NCI-H2107 treated with DMSO at 0.1 percent for 48 hours (cell line): Measurements from ENCODE around the gene NUDT4B.
"Not testable (repeated sequence)": the region's sequence is repeated elsewhere in the genome, so short reads cannot be mapped to it uniquely, and the experiment has no call there.

Experiments used
- DNase-seq: peaks from one replicate; lab custom pipeline; 2025; ENCODE audit not compliant: unreplicated experiment; lab: John Stamatoyannopoulos, UW

NUDT4B gene

DNA sequence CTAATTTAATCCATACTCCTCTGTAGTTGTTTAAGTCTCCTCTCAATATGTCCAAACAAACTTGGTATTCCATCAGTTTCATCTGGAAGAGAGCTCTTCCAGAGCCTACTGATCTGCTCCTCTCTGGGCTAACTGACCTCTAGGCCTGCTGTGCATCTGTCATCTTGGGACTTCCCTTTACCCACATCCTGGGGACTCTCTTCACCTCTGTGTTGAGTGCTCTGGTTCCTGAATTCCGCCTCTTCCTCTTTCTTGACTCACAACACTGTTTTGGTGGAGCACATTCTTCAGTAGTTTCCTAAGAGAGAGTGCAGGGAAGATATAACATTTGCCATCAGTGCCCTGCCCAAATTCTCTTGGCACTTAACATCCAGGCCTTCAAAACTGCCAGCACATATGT is 13.0 kb upstream of the NUDT4B start:
- not testable (repeated sequence) for DNase-seq

DNA sequence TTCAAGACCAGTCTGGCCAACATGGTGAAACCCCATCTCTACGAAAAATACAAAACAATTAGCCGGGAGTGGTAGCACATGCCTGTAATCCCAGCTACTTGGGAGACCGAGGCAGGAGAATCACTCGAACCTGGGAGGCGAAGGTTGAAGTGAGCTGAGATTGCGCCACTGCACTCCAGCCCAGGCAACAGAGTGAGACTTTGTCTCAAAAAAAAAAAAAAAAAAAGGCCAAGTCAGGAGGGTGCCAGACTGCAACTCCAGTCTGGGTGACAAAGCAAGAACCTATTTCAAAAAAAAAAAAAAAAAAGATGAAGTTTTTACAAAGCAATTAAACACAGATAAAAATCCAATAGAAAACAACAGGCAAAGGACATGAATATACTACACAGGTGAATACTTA is 9.9 kb upstream of the NUDT4B start:
- not testable (repeated sequence) for DNase-seq

DNA sequence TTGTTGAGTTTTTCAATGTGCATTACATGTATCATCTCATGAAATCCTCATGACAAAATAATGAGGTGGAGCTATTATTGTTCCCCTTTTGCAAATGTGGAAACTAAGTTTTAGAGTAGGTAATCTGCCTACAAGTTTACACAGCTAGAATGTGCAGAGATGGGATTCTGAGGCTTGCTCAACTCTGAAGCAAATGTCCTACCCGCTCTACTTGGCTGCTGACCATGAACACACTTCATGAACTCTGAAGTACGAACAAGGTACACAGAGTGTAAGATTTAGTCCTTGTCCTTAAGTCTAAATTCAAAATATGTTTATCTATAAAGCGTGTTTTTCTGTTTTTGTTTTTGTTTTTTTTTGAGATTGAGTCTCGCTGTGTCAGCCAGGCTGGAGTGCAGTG is 5.4 kb upstream of the NUDT4B start:
- not testable (repeated sequence) for DNase-seq

DNA sequence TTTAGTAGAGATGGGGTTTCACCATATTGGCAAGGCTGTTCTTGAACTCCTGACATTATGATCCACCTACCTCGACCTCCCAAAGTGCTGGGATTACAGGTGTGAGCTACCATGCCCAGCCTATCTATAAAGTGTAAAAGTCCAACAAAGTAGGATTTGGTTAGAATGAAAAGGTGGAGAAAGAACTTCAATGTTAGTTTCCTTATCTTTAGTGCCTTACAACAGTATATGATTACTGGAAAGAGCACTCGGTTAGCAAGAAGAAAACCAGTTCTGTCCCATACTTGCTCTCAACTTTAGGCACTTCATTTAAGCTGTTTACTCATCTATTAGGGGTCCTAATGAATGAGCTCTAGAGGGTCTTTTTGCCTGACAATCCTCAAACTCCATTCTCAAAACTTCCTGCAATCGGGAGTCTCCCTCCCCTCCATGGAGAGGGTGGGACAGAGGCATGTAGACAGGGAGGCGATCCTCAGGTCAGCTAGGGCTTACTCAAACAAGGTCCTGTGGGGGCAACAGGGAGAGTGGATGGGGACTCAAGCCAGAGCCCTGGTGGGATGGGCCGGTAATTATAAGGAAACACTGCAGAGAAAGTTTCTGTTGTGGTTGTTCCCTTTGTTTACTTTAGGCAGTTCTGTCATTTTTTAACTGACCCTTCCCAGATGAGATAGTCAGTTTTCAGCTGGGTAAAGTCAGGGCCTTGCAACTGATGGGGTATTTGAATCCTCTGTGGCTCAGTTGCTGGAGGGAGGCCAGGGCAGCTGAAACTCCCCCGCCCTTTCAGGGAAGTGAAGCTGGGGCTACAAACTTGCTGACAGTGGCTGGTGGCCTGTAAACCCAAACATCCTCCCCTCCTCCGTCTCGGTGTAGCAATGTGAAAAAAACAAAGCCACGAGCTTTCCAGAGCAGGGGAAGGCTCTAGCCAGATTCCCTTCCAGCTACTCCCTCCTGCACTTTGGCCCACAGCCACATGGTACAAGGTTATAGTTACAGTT is 4.6 kb upstream of the NUDT4B start:
- not testable (repeated sequence) for DNase-seq

DNA sequence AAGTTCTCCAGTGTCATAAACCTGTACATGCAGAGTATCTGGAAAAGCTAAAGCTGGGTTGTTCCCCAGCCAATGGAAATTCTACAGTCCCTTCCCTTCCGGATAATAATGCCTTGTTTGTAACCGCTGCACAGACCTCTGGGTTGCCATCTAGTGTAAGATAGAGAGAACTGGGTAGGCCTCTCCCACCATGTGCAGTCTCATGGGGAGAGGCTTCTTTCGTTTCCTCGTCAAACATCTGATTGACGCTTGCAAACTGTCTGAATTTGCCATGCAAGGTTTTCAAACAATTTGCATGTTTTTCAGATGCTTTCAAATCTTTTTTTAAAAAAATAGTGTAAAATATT is 734 bp downstream of the NUDT4B start:
- not testable (repeated sequence) for DNase-seq

DNA sequence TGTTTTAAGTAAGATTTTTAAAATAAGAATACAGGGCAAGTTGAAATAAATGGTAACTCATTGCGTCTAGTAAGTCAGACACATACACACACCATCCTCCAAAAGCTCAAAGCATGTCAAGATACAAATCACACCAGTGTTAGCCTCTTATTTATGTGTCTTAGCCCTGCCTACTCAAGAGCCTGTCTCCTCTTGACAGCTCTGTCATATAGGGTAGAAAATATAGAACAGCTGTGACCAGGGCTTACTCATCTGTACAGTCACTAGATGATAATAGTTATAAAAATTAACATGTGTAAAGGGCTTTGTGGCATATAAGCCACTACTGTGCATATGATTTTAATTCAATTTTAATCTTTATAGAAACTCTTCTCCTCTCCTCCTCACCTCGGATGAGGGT is 7.7 kb downstream of the NUDT4B start:
- not testable (repeated sequence) for DNase-seq

DNA sequence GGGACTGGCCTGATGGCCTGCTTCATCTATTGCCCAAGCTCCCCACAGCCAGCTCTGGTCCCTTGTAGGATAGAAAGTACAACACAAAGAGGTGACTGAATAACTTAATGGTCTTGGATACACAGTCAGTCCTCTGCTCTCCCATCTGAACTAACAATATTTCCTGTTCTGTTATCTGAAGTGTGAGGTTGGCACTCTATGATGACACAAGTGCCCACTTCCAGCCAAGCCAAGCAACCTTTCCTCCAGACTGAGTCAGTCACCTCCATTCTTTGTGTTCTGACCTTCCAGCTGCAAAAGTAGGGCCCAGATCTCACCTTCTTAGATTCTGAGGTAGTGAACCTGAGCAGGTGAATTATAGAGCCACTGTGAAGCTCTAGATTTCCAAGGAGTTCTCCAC is 8.9 kb downstream of the NUDT4B start:
- DNase-seq: not testable (repeated sequence)

DNA sequence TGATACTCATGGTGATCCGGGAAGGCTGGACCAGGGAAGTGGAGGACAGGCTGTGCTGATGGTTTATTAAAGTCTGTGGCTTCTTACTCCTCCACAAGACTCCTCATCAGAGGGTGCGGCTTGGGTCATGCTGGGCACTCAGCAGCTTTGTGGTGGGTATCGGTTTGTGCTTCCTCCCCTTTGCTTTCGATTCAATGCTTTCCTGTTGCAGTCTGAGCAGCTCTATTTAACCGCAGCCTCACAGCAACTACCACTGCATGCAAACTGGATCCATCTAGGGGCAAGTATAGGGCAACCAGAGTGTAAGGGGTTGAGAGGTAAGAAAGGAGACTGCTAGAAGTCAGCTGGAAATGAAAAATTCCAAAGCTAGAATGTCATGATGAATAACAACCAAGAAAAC is 9.8 kb downstream of the NUDT4B start:
- DNase-seq: not testable (repeated sequence)

DNA sequence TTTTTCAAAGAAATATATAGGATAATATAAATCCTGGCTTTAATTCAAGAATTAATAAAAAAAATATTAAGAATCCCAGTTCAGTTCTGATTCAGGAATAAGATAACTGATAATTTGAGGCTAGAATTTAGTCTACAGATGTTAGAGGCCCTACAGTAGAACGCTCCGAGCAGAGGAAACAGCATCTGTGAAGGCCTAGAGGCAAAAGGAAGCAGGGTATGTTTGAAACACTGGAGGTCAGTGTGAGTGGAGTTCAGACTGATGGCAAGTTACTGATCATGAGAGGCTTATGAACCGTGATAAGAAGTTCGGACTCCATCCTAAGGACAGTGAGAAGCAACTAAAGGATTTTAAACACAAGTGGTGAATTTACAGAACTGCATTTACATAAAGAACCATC is 10.4 kb downstream of the NUDT4B start:
- DNase-seq: not testable (repeated sequence)

DNA sequence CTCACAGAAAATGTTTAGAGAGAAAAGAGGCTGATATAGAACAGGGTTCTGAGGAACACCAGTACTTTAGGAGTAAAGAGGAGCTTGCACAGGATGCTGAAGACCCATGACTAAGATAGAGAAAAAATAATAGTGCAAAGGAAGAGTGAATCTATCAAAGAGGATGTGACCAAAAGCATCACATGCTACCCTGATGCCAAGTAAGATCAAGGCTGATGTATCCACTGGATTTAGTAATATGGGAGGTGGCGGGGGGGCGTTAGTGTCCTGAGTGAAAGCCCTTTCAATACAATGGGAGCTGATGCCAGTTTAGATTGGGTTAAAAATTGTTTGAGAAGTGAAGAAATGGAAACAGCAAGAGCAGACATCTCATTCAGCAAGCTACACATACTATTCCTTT is 11.2 kb downstream of the NUDT4B start:
- DNase-seq: not testable (repeated sequence)

DNA sequence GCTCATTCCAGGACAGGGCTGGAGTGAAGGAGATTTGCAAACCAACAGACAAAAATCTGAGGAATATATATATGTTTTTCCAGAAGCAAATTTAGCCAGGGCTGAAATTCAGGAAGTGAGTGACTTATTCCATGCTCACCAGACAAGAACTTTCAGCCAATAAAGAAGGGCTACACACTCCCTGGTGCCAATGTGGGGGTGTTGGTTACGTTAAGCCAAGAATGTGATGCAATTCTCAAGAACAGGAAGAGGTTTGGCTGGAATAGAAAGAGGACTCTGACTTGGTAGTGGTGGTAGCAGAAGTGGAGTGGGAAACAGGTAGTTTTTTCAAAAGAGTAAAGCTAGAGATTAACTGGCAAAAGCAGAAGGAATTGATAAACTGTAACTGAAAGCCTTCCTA is 11.6 kb downstream of the NUDT4B start:
- DNase-seq: not testable (repeated sequence)

DNA sequence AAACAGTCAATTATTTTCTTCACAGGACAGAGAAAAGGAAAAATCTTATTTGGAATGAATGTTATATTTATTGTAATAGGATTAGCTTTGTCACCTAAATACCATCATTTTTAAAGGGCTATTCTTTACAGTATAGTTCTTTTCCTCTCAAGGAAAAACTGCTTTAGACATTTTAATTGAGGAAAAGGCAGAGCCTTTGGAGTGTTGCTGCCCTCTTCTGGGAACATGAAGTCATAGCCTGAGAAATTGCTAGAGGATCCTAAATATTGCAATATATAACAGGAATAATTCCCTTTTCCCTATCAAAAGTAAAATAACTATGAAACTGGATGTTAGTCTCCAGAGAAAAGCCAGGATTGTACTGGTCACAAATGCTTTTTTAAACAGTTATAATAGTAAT is 12.8 kb downstream of the NUDT4B start:
- not testable (repeated sequence) for DNase-seq

DNA sequence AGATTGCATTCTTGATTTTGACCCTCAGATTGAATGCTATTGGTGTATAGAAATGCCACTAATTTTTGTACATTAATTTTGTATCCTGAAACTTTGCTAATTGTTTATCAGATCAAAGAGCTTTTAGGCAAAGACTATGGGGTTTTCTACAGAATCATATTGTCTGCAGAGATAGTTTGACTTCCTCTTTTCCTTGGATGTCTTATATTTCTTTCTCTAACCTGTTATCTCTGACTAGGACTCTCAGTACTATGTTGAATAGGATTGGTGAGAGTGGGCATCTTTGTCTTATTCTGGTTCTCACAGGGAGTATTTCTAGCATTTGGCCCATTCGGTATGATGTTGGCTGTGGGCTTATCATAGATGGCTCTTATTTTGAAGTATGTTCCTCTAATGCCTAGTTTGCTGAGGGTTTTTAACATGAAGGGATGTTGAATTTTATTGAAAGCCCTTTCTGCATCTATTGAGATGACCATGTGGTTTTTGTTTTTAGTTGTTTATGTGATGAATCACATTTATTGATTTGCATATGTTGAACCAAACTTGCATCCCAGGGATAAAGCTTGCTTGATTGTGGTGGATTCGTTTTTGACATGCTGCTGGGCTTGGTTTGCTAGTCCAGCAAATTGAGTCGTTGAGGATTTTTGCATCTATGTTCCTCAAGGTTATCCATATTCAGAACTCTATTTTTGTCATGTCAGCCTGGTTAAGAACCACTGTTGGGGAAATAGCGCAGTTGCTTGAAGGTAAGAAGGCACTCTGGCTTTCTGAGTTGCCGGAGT is 16.9 kb downstream of the NUDT4B start:
- DNase-seq: not testable (repeated sequence)

DNA sequence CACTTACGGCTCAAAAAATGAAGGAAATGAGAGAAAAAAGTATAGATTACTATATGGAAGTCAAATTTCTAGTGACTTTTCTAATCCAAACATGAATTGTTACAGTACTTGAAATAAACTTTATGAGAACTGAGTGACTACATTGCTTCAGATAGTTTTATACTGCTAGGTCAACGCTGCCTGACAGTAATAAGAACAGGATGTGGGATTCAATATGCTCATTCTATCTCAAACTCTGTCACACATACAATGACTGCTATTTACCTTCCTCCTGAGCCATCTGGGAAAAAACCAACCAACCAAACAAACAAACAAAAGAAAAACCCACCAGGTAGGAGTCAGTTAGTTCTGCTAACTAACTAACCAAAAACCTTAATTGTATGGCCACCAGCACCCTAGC is 20.0 kb downstream of the NUDT4B start:
- not testable (repeated sequence) for DNase-seq

DNA sequence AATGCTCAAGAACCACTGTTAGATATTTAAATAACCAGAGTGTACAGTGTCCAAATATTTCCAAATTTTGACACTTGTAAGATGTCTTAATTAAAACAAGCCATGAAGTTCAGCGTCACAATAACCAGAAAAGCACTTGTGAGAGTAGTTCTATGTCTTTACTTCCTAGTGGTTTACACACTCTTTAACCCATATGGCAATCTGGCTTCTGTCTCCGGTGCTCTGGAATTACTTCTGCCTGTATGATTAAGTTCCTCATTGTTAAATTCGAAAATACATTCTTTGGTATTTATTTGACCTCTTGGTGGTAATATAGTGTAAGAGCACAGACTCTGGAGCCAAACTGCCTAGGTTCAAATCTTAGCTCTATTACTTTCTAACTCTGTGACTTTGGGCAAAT is 20.9 kb downstream of the NUDT4B start:
- DNase-seq: not testable (repeated sequence)

DNA sequence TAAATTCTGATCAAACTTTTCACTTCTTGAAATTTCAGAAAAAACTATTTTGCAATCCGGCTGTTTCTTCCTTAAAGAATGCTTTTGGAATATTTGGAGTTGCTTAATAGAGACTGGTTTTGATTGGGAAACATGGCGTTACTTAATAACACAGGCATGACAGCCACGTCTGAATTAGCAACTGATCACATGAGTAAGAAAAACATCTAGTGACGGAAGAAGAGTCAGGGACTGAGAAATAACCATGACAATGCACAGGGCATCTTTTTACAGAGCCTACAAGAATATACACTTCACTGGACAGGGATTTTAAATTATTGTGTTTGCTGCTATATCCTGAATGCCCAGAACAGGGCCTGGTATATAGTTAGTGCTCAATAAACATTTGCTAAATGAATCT is 25.1 kb downstream of the NUDT4B start:
- not testable (repeated sequence) for DNase-seq

DNA sequence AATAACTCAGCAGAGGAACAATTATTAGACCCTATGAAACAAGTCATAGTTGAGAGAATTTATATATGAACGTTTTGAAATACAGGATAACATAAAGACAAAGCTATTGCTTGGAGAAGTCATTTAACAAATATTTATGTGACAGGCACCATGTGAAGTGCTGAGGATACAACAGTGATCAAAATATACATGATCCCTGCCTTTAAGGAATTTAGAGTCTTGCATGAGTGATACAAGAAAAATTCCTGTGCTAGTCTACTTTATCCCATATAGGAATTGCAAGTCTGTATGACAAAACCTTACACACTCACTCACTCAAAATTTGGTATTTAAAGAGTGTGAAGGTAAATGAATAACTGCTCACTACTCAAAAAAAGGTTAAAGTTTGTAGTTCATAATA is 25.5 kb downstream of the NUDT4B start:
- not testable (repeated sequence) for DNase-seq

DNA sequence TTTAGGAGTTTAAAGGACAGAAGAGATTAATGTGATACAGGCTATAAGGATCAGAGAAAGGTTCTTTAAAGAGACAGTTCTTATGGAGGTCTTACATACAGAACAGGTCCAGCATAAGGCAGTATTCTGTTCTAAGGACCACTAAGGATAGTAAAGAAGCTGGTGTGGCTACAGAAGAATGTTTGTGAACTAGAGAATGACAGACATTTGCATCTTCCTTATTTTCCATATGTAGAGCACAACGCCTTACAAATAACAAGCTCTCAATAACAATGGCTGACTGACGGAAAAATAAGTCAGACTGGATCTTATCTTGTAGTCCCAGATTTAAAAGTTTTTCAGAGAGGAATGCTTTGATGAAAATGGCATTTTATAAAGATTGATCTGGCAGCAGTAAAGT is 26.7 kb downstream of the NUDT4B start:
- DNase-seq: not testable (repeated sequence)

DNA sequence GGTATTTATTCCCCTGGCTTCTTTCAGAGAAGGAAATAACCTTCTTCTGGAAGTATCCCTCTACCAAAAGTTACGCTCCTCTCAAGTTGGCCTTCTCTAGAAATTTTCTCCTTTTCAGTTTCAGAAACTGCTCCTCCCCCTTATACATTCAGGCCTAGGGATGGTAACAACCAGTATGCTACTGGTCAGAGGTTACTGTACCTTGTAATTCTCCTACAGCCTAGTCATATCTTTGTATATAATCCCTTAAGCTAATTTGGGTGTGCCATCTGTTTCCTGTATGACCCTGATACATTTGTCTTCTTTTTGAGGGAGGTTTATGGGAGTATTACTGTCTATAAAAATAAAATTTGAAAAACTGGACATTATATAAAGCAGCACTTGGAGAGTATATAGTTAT is 29.1 kb downstream of the NUDT4B start:
- DNase-seq: not testable (repeated sequence)

DNA sequence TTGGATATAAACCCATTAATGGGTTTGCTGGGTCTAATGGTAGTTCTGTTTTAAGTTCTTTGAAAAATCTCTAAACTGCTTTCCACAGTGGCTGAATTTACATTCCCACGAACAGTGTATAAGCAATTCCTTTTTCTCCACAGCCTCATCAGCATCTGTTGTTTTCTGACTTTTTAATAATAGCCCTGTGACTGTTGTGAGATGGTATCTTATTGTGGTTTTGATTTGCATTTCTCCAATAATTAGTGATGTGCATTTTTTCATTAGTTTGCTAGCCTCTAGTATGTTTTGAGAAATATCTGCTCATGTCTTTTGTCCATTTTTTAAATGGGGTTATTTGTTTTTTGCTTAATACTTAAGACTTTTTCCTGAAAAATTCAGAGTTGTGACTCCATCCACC is 31.8 kb downstream of the NUDT4B start:
- DNase-seq: not testable (repeated sequence)

DNA sequence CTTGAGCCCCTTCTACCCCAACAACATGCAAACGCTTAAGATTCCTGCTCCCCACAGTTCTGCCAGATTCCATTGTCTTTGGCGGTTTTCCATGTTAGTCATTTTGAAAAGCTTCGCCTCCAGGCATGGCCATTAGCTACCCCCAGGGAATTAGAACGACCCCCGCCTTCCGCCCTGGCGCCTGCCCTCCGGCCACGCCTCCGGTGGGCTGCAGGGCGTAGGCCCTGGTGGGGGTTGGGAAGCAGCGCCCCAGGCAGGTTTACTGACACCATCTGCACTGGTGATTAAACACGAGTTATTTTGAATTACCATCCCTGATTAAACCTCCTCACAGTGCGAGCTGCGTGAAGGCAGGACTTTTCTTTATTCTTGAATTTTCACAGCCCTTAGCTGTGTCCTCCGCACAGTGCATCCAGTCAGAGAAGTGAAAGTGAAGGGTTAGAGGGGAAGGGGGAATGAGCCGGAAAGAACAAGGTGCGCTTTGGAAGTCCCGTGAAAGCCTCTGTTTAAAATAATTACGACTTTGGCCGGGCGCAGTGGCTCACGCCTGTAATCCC is 43.0 kb downstream of the NUDT4B start:
- not testable (repeated sequence) for DNase-seq
